ENCODE measurements around the gene MAPK4. TPM values are rescaled to one million over a fixed set of nuclear protein-coding genes. Genes with fewer than 3 reads are reported as not detected.

MAPK4 gene
- total RNA-seq, 1 donor from 2014 or later, result 2.2 TPM

- DNase-seq (ENCODE audit: extremely low spot score in 2 of 2), result no peak
- H3K4me1 ChIP-seq, result no peaks in the 10 kb centered on the region
- intact Hi-C loops (cut with DNase I), result no loop called here
- H3K4me3 ChIP-seq, result no peak overlapping the region
- no peaks in the 10 kb centered on the region for H3K9me3 ChIP-seq
- no peaks in the 10 kb centered on the region for H3K36me3 ChIP-seq
- no peaks in the 10 kb centered on the region for H3K27me3 ChIP-seq
- TF ChIP-seq POLR2AphosphoS5 (IDR thresholded peaks at IDR 0.05; ENCODE audit: insufficient read depth in 1 of 2, low read depth in 1 of 2) (no peak), POLR2A (IDR thresholded peaks at IDR 0.05) (no peak), CTCF (IDR thresholded peaks at IDR 0.05) (no peak)
- H3K27ac ChIP-seq, result no peak overlapping the region
Observed at GRCh38 chr18:50620319-50620718, 60.4 kb downstream of the MAPK4 start.

- Histone ChIP-seq H3K27me3 (no peaks in the 10 kb centered on the region), H3K36me3 (no peaks in the 10 kb centered on the region), H3K4me1 (no peaks in the 10 kb centered on the region), H3K4me3 (no peak overlapping the region), H3K9me3 (no peaks in the 10 kb centered on the region), H3K27ac (no peak overlapping the region)
- no peak for DNase-seq (ENCODE audit: extremely low spot score in 2 of 2)
- intact Hi-C loops (cut with DNase I), result no loop called here
- TF ChIP-seq CTCF (IDR thresholded peaks at IDR 0.05) (no peak), POLR2A (IDR thresholded peaks at IDR 0.05) (no peak), POLR2AphosphoS5 (IDR thresholded peaks at IDR 0.05; ENCODE audit: insufficient read depth in 1 of 2, low read depth in 1 of 2) (no peak)
Observed at GRCh38 chr18:50621366-50621765, 61.5 kb downstream of the MAPK4 start.

GRCh38 chr18:50622320-50622719 is 62.4 kb downstream of the MAPK4 start:
- Histone ChIP-seq H3K27ac (no peak overlapping the region), H3K9me3 (no peaks in the 10 kb centered on the region), H3K27me3 (no peaks in the 10 kb centered on the region), H3K36me3 (no peaks in the 10 kb centered on the region), H3K4me3 (no peak overlapping the region), H3K4me1 (no peaks in the 10 kb centered on the region)
- TF ChIP-seq POLR2AphosphoS5 (IDR thresholded peaks at IDR 0.05; ENCODE audit: insufficient read depth in 1 of 2, low read depth in 1 of 2), result no peak
- DNase-seq (ENCODE audit: extremely low spot score in 2 of 2), result no peak
- intact Hi-C loops (cut with DNase I), result no loop called here

GRCh38 chr18:50622865-50623393 is 63.0 kb downstream of the MAPK4 start:
- Histone ChIP-seq H3K36me3 (no peaks in the 10 kb centered on the region), H3K9me3 (no peaks in the 10 kb centered on the region), H3K4me1 (no peaks in the 10 kb centered on the region), H3K27me3 (no peaks in the 10 kb centered on the region), H3K4me3 (no peak overlapping the region), H3K27ac (no peak overlapping the region)
- TF ChIP-seq POLR2A (IDR thresholded peaks at IDR 0.05) (no peak), CTCF (IDR thresholded peaks at IDR 0.05) (no peak), POLR2AphosphoS5 (IDR thresholded peaks at IDR 0.05; ENCODE audit: insufficient read depth in 1 of 2, low read depth in 1 of 2) (no peak)
- DNase-seq (ENCODE audit: extremely low spot score in 2 of 2), result no peak
- intact Hi-C loops (cut with DNase I), result no loop called here

GRCh38 chr18:50623694-50624352 is 63.9 kb downstream of the MAPK4 start:
- Histone ChIP-seq H3K36me3 (no peaks in the 10 kb centered on the region), H3K27ac (no peak overlapping the region), H3K4me3 (no peak overlapping the region), H3K4me1 (no peaks in the 10 kb centered on the region), H3K27me3 (no peaks in the 10 kb centered on the region), H3K9me3 (no peaks in the 10 kb centered on the region)
- no peak for DNase-seq (ENCODE audit: extremely low spot score in 2 of 2)
- TF ChIP-seq POLR2AphosphoS5 (IDR thresholded peaks at IDR 0.05; ENCODE audit: insufficient read depth in 1 of 2, low read depth in 1 of 2), result no peak
- TF ChIP-seq CTCF (IDR thresholded peaks at IDR 0.05), result no peak
- TF ChIP-seq POLR2A (IDR thresholded peaks at IDR 0.05), result no peak
- intact Hi-C loops (cut with DNase I), result no loop called here
